HG03520 (cell line): Measurements from ENCODE around the gene MACF1.

Experiments used
- ATAC-seq: cut with Tn5 transposase; IDR thresholded peaks from one replicate; pipeline ENCODE4 v1.9.1; 2021; ENCODE audit warnings: mild to moderate bottlenecking, moderate library complexity; ENCODE audit not compliant: unreplicated experiment

MACF1 gene

DNA sequence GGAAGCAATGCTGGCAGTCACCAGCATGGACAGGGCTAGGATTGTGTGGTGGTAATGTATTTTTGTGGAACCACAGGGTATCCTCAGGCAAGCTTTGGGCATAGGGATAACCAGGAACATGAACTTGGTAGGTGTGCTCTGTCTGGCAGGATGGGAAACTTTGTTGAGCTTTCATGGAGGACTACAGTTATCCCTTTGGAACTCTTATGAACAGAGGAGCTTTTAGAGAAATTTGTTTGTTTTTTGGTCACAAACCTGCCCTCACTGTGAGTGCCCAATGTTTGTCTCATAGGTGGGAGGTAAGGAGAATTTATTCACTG is 54.4 kb downstream of the MACF1 start:
- no peak for ATAC-seq

DNA sequence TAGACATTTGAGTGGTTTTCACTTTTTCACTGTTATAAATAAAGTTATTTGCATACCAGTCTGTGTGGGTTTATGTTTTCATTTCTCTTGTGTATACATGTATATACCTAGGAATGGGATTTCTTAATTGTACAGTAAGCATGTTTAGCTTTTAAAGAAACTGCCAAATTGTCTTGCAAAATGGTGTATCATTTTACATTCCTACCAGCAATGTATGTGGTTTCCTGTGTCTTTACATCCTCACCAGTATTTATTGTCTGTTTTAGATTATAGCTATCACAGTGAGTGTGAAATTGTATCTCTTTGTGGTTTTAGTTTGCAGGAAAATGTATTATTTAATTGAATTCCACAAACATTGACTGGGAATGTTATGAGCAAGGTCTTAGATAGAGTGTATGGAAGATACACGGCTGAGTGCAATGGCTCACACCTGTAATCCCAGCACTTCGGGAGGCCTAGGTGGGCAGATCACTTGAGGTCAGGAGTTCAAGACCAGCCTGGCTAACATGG is 57.3 kb downstream of the MACF1 start:
- ATAC-seq, result no peak

DNA sequence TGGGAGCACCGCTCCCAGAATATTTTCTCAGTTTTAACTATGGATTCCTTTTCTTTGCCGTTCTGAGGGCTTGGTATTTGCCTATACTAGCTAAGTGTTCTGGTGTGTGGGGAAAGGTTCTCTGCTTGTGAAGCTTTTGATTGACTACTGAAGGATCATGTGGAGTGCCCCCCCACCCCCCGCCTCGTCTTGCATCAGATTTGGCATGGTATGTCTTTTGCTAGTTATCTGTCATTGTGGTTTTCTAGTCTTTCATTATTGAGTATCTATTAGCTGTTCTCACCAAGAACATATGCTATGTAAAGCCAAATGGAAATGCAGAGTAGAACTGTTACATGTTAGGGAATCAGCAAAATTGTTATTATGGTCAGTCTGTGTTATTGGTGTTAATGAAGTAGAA is 58.3 kb downstream of the MACF1 start:
- ATAC-seq, result no peak

GRCh38 chr1:39266269-39266668 is 61.8 kb downstream of the MACF1 start:
- ATAC-seq, result no peak

DNA sequence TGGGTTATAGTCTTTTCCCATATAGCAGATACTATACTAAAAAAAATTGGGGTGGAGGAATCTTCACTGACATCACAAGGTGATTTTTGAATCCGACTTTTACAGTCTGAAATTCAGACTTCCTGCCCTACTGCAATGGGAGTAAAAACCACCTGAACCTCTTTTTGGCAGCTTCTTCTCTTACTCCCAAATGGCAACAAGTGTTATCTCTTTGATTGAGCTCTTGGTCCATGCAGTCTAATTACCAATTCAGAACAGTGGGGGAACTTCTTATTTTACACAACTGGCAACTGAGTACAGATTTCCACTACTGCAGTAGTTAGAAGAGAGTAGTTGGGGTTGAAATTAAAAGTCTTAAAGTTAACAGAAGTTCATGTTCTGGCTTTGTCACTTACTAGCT is 62.3 kb downstream of the MACF1 start:
- ATAC-seq, result no peak

GRCh38 chr1:39268112-39268581 is 63.7 kb downstream of the MACF1 start:
- no peak for ATAC-seq

- no peak for ATAC-seq
Measured at GRCh38 chr1:39268906-39269305, 64.4 kb downstream of the MACF1 start.

GRCh38 chr1:39269349-39269748 is 64.9 kb downstream of the MACF1 start:
- ATAC-seq, result no peak

DNA sequence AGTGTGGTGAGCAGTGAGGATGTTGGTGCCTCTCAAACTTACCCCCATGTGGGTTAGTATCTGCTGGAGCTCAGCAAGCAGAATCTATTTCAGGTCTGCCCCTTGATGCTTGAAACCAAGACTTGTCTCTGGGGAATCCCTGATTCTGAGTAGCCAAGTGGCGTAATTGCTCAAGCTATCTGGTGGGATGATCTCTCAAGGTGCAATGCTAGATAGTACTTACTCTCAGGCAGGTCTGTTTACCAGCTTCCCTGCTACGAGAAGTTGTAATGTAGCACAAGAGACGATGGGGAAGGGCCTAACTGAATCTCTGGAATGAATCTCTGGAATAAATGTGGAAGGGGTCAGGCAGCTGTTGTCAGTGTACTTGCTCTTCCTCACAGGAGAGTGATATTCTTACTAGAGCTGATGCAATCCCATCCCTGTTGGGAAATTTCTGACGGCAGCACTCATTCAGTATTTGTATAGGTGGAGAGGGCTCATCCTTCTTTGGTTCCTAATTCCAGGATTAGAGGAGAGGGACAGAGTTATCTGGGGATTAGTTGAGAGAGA is 65.4 kb downstream of the MACF1 start:
- peak; percentile 58 for ATAC-seq

GRCh38 chr1:39270368-39270767 is 65.9 kb downstream of the MACF1 start:
- no peak for ATAC-seq

DNA sequence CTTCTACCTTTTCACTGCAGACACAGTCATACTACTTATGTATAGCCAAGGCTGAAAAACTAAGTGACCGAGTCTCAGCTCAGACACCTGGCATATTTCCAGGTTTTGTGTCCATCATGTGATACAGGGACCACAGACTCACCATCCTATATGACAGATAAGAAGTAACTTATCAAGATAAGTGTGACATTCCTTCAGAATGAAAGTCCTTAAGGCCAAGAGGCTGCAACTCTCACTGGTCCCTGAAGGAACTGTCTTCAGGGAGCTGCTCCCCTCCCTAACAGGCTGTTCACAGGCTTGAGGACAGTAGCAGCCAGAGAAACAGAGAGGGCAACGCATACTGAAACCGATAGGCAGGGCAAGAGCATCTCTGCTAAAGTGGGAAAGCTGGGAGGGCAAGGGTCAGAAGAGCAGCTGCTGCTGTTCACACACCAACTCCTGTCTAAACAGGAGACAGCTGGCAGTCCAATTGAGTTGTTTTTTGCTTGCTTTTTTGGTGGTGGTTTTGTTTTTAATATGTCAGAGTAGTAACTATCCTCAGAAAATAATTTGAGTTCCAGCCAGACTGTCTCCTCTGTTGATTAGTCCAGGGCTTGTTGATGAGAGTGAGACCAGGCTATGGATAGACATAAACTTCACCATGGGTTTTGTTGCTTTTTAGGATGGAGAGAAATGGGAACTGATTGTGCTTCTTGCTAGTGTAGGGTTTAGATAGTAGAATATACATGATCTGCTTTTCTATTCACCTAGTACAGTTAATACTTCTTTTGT is 67.7 kb downstream of the MACF1 start:
- peak; percentile 51 for ATAC-seq

DNA sequence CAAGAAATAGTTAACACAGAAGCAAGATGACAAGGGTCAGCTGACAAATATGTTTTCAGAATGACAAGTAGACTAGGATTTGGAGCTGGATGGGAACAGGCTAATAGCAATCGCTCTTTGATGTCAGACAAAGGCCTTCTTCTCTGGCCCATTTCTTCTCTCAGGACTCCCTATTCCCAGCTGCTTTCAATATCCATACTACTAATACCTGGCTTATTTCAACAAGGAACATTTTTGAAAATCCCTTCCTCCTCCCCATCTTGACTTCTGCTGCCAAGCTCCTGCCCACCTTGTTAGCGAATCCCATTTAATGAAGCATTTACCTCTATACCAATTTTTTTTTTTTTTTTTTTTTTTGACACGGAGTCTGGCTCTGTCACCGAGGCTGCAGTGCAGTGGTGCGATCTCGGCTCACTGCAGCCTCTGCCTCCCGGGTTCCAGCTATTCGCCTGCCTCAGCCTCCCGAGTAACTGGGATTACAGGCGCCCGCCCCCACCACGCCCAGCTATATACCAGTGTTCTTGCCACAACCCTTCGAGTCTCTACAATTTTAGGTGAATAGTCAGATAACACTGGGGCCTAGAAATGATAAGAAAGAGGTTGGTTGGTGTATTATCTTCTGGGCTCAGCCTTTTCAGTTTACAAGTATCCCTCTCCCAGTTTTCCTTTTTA is 68.4 kb downstream of the MACF1 start:
- ATAC-seq, result no peak

- ATAC-seq, result no peak
Measured at GRCh38 chr1:39275836-39276507, 71.5 kb downstream of the MACF1 start.

GRCh38 chr1:39277879-39278278 is 73.4 kb downstream of the MACF1 start:
- no peak for ATAC-seq

- no peak for ATAC-seq
Measured at GRCh38 chr1:39282537-39283216, 78.2 kb downstream of the MACF1 start.

- no peak for ATAC-seq
Measured at GRCh38 chr1:39283858-39284257, 79.4 kb downstream of the MACF1 start.

DNA sequence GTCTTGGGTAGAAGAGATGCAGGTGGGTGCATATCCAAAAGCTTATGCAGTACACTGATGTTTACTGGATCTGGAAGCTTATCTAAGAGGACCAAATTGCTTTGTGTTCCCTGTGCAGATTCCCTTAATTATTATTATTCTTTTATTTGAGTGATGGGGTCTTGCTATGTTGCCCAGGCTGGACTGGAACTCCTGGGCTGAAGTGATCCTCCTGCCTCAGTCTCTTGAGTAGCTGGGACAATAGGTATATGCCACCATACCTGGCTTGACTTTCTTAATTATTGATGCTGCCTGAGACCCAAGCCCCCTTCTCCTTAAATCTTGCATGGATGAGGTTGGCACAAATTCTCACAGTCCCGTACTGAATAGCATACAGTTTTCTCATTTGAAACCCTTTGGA is 83.0 kb downstream of the MACF1 start:
- no peak for ATAC-seq

- ATAC-seq, result no peak
Measured at GRCh38 chr1:39288735-39289465, 84.4 kb downstream of the MACF1 start.

- no peak for ATAC-seq
Measured at GRCh38 chr1:39292401-39292800, 87.9 kb downstream of the MACF1 start.

DNA sequence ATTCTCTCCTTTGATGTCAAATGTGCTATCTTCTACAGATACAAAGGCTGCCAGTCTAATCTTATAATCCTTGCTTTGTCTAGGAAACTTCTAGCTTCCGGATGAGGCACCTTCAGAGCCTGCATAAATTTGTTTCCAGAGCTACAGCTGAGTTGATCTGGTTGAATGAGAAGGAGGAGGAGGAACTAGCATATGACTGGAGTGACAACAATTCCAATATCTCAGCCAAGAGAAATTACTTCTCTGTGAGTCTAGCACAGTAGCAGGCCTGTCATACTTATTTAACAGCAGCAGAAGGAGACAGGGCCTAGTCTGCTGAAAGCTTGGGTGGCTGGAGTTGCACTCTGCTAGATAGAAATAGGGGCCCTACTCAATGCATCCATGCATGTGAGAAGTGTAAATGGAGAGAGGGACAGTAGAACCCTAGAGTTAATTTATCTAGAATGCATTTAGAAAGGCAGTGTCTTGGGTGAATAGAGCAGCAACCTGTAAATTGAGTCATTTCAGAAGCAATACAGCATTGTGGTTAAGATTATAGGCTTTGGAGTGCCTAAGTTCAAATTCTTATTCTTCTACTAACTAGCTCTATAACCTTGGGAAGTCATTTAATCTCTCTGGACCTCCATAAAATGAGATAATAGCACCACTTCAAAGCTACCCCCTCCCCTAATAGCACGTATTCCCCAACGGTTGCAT is 89.0 kb downstream of the MACF1 start:
- ATAC-seq, result no peak
